H9 (cell line): ENCODE measurements around the gene MEIS2. TPM values are rescaled to one million over a fixed set of nuclear protein-coding genes. Genes with fewer than 3 reads are reported as not detected.

Experiments
- DNase-seq: peaks from one replicate; pipeline ENCODE4 v3.0.0-alpha.2; 2017
- H2AFZ ChIP-seq: one replicate; pipeline ENCODE4 v1.6.1; 2013; ENCODE audit warnings: mild to moderate bottlenecking, low read length, control low read depth, moderate library complexity
- H2AK5ac ChIP-seq: 2 replicates; pipeline ENCODE4 v1.6.1; 2013; ENCODE audit warnings: low read length, control low read depth, mixed read lengths; ENCODE audit not compliant: insufficient read length
- H2BK120ac ChIP-seq: one replicate; pipeline ENCODE4 v1.6.1; 2013; ENCODE audit warnings: low read depth, mild to moderate bottlenecking, low read length, control low read depth, inconsistent platforms; ENCODE audit not compliant: poor library complexity, severe bottlenecking
- H2BK12ac ChIP-seq: 2 replicates; pipeline ENCODE4 v1.6.1; 2013; ENCODE audit warnings: low read length, control low read depth, mixed read lengths, low read depth; ENCODE audit not compliant: insufficient read length
- H2BK15ac ChIP-seq: 2 replicates; pipeline ENCODE4 v1.6.1; 2013; ENCODE audit warnings: low read depth, low read length, control low read depth
- H2BK20ac ChIP-seq: one replicate; pipeline ENCODE4 v1.6.1; 2013; ENCODE audit warnings: low read depth, mild to moderate bottlenecking, low read length, control low read depth, inconsistent platforms; ENCODE audit not compliant: poor library complexity, severe bottlenecking
- H2BK5ac ChIP-seq: 2 replicates; pipeline ENCODE4 v1.6.1; 2013; ENCODE audit warnings: low read length, control low read depth, mixed read lengths; ENCODE audit not compliant: insufficient read length
- H3K14ac ChIP-seq: 2 replicates; pipeline ENCODE4 v1.6.1; 2013; ENCODE audit warnings: low read length, control low read depth; ENCODE audit not compliant: insufficient read depth
- H3K18ac ChIP-seq: 2 replicates; pipeline ENCODE4 v1.6.1; 2013; ENCODE audit warnings: low read depth, mild to moderate bottlenecking, mixed read lengths, low read length, control low read depth; ENCODE audit not compliant: insufficient read length
- H3K23ac ChIP-seq: 2 replicates; pipeline ENCODE4 v1.6.1; 2013; ENCODE audit warnings: low read length, control low read depth, mixed read lengths, low read depth; ENCODE audit not compliant: insufficient read length
- H3K23me2 ChIP-seq: 2 replicates; pipeline ENCODE4 v1.6.1; 2013; ENCODE audit warnings: low read depth, mild to moderate bottlenecking, mixed read lengths, low read length, control low read depth; ENCODE audit not compliant: insufficient read length, poor library complexity, severe bottlenecking
- H3K27ac ChIP-seq: 2 replicates; pipeline ENCODE4 v1.5.1; 2013; ENCODE audit warnings: low read length, control low read depth, mixed read lengths, low read depth; ENCODE audit not compliant: insufficient read length
- H3K27me3 ChIP-seq: 2 replicates; pipeline ENCODE4 v1.6.1; 2013; ENCODE audit warnings: low read length, control low read depth, inconsistent platforms; ENCODE audit not compliant: insufficient read depth
- H3K4ac ChIP-seq: 2 replicates; pipeline ENCODE4 v1.6.1; 2013; ENCODE audit warnings: low read depth, mild to moderate bottlenecking, control low read depth, inconsistent platforms, low read length, moderate library complexity
- H3K4me1 ChIP-seq: 2 replicates; pipeline ENCODE4 v1.6.1; 2013; ENCODE audit warnings: low read length, control low read depth, inconsistent platforms; ENCODE audit not compliant: insufficient read depth
- H3K4me2 ChIP-seq: 2 replicates; pipeline ENCODE4 v1.6.1; 2013; ENCODE audit warnings: low read length, control low read depth, mixed read lengths; ENCODE audit not compliant: insufficient read length, insufficient read depth
- H3K56ac ChIP-seq: 2 replicates; pipeline ENCODE4 v1.6.1; 2013; ENCODE audit warnings: low read depth, mild to moderate bottlenecking, mixed read lengths, low read length, control low read depth; ENCODE audit not compliant: insufficient read length
- H3K79me1 ChIP-seq: 2 replicates; pipeline ENCODE4 v1.6.1; 2013; ENCODE audit warnings: low read depth, mild to moderate bottlenecking, moderate library complexity, low read length, control low read depth, inconsistent platforms; ENCODE audit not compliant: insufficient read depth, poor library complexity, severe bottlenecking
- H3K79me2 ChIP-seq: 2 replicates; pipeline ENCODE4 v1.6.1; 2013; ENCODE audit warnings: low read length, control low read depth, inconsistent platforms; ENCODE audit not compliant: insufficient read depth
- H3K9ac ChIP-seq: 2 replicates; pipeline ENCODE4 v1.6.1; 2013; ENCODE audit warnings: low read length, control low read depth, mixed read lengths; ENCODE audit not compliant: insufficient read length; ENCODE audit errors: extremely low read depth
- H3K9me3 ChIP-seq: one replicate; pipeline ENCODE4 v1.6.1; 2013; ENCODE audit warnings: low read depth, low read length, inconsistent platforms; ENCODE audit not compliant: control insufficient read depth
- H3T11ph ChIP-seq: one replicate; pipeline ENCODE4 v1.6.1; 2013; ENCODE audit warnings: mild to moderate bottlenecking, low read length, control low read depth, inconsistent platforms
- H4K20me1 ChIP-seq: one replicate; pipeline ENCODE4 v1.6.1; 2013; ENCODE audit not compliant: control insufficient read depth, insufficient read length, insufficient read depth
- H4K5ac ChIP-seq: 2 replicates; pipeline ENCODE4 v1.6.1; 2013; ENCODE audit warnings: low read depth, mild to moderate bottlenecking, mixed read lengths, low read length, control low read depth; ENCODE audit not compliant: insufficient read length
- H4K8ac ChIP-seq: replicated peaks from 2 replicates; pipeline ENCODE4 v1.6.1; 2013; ENCODE audit warnings: low read length, control low read depth, mixed read lengths, low read depth; ENCODE audit not compliant: insufficient read length
- H4K91ac ChIP-seq: 2 replicates; pipeline ENCODE4 v1.6.1; 2013; ENCODE audit warnings: low read depth, mild to moderate bottlenecking, moderate library complexity, mixed read lengths, low read length, control low read depth; ENCODE audit not compliant: insufficient read length
- H3K27ac Mint-ChIP-seq, 3 experiments: 2 replicates in 2 of 3; 3 replicates in 1 of 3; pipeline ENCODE4 v1.8.0; 2020 to 2021; ENCODE audit warnings: mixed read lengths in 3 of 3, mild to moderate bottlenecking in 1 of 3, moderate library complexity in 1 of 3
- H3K27me3 Mint-ChIP-seq: 2 replicates; pipeline ENCODE4 v1.8.0; 2021; ENCODE audit warnings: low read depth, mild to moderate bottlenecking, moderate library complexity, mixed read lengths
- H3K36me3 Mint-ChIP-seq, 3 experiments: 2 replicates in 2 of 3; 3 replicates in 1 of 3; pipeline ENCODE4 v1.8.0; 2020 to 2021; ENCODE audit warnings: low read depth in 3 of 3, mixed read lengths in 3 of 3; ENCODE audit not compliant: insufficient read depth in 1 of 3
- H3K4me1 Mint-ChIP-seq, 2 experiments: 2 replicates each; pipeline ENCODE4 v1.8.0; 2020; ENCODE audit warnings: mixed read lengths in 2 of 2
- H3K4me3 Mint-ChIP-seq, 2 experiments: 2 replicates in 1 of 2; 3 replicates in 1 of 2; pipeline ENCODE4 v1.8.0; 2020 to 2021; ENCODE audit warnings: mild to moderate bottlenecking in 2 of 2, mixed read lengths in 2 of 2, moderate library complexity in 1 of 2
- H3K9me3 Mint-ChIP-seq, 2 experiments: 2 replicates in 1 of 2; 3 replicates in 1 of 2; pipeline ENCODE4 v1.8.0; 2020; ENCODE audit warnings: mild to moderate bottlenecking in 2 of 2, mixed read lengths in 2 of 2, moderate library complexity in 1 of 2
- WGBS: extraction: QIAGEN DNeasy Blood & Tissue Kit; methylation state at CpG from one replicate; pipeline ENCODE4 v1.1.7; 2013; ENCODE audit warnings: missing lambda C conversion rate, low lambda C conversion rate, mixed read lengths; ENCODE audit not compliant: insufficient read length; ENCODE audit errors: extremely low coverage; 5-methylcytosine and 5-hydroxymethylcytosine counted together
- total RNA-seq: library from RNA; stranded (reverse); gene quantifications from 2 replicates; pipeline ENCODE4 v1.2.1, GENCODE V29; 2021
- TF ChIP-seq, protein P1 (sequence below): fragments of 200-600 bp; sonication (generic); conservative IDR thresholded peaks from 3 replicates; pipeline ENCODE4 v1.8.0; 2021; ENCODE audit warnings: antibody characterized with exemption, mild to moderate bottlenecking

MEIS2 gene
- total RNA-seq, 1 experiment from 2014 or later = 0.35 TPM

DNA sequence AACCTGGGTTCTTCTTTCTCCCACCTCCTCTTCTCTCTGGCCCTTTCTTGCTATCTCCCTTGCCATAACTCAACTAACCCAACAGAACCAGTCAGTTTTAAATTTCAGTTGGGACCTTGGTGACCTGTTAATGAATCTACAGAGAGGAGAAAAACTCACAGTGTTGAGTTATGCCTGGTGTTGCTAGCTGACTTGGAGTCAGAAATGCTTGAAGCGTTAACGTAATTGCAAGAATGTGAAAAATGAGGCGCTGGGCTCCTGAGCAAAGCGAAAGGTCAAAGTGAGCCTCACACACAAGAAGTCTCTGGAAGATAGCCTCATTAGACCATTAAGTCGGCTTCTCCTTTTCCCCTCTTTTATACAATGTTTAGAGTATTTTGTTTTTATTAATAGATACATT is 18.4 kb downstream of the MEIS2 start:
- WGBS = no CpG with 5 or more reads among the region's 5 CpGs
- Histone ChIP-seq H2BK15ac (no peak overlapping the region), H3K79me1 (no peaks in the 10 kb centered on the region), H3K14ac (no peak overlapping the region), H2BK5ac (no peak overlapping the region), H2BK12ac (no peak overlapping the region), H4K20me1 (no peaks in the 10 kb centered on the region), H3K79me2 (no peaks in the 10 kb centered on the region), H3K4ac (no peak overlapping the region), H3K4me2 (no peak overlapping the region), H3K9me3 (no peaks in the 10 kb centered on the region), H3K27me3 (no peaks in the 10 kb centered on the region), H4K91ac (no peak overlapping the region), H3K18ac (no peak overlapping the region), H2BK120ac (no peak overlapping the region), H3K23me2 (no peaks in the 10 kb centered on the region), H2AFZ (no peak overlapping the region), H3T11ph (no peak overlapping the region), H3K9ac (no peak overlapping the region), H3K4me1 (no peaks in the 10 kb centered on the region), H2AK5ac (no peak overlapping the region), H4K5ac (no peak overlapping the region), H3K23ac (no peak overlapping the region), H3K56ac (no peak overlapping the region), H2BK20ac (no peak overlapping the region), H4K8ac (no peak overlapping the region), H3K27ac (no peak overlapping the region)
- Mint-ChIP-seq H3K4me3 (no peak overlapping the region), H3K27ac (no peak overlapping the region), H3K9me3 (no peaks in the 10 kb centered on the region), H3K4me1 (peaks cover 23 to 40% of the 10 kb centered on the region in 2 experiments), H3K36me3 (no peaks in the 10 kb centered on the region), H3K27me3 (peaks cover 9% of the 10 kb centered on the region)
- TF ChIP-seq, protein P1, sequence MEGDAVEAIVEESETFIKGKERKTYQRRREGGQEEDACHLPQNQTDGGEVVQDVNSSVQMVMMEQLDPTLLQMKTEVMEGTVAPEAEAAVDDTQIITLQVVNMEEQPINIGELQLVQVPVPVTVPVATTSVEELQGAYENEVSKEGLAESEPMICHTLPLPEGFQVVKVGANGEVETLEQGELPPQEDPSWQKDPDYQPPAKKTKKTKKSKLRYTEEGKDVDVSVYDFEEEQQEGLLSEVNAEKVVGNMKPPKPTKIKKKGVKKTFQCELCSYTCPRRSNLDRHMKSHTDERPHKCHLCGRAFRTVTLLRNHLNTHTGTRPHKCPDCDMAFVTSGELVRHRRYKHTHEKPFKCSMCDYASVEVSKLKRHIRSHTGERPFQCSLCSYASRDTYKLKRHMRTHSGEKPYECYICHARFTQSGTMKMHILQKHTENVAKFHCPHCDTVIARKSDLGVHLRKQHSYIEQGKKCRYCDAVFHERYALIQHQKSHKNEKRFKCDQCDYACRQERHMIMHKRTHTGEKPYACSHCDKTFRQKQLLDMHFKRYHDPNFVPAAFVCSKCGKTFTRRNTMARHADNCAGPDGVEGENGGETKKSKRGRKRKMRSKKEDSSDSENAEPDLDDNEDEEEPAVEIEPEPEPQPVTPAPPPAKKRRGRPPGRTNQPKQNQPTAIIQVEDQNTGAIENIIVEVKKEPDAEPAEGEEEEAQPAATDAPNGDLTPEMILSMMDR = no peak
- no peak for DNase-seq
